HepG2 (cell line): ENCODE results near the gene ATL2. TPM values are rescaled to one million over a fixed set of nuclear protein-coding genes. Genes with fewer than 3 reads are reported as not detected.

Source experiments
- ADNP ChIP-seq: sonication (generic); formaldehyde crosslinking; IDR thresholded peaks from 2 replicates; pipeline ENCODE4 v1.4.0; 2020; ENCODE audit warnings: missing genetic modification reagents
- CSRNP2 ChIP-seq: sonication (generic); formaldehyde crosslinking; conservative IDR thresholded peaks from 2 replicates; pipeline ENCODE4 v1.8.0; 2022; ENCODE audit warnings: low read depth, missing genetic modification reagents
- DMAP1 ChIP-seq: IDR thresholded peaks from 2 replicates; pipeline ENCODE4 v1.6.1; 2016
- GABPA ChIP-seq, 2 experiments: IDR thresholded peaks; 2 replicates each; pipeline ENCODE4 v1.6.1; 2011 to 2016; ENCODE audit warnings: low read depth in 2 of 2, low read length in 1 of 2, missing biosample characterization in 1 of 2, missing genetic modification characterization in 1 of 2
- HNRNPH1 ChIP-seq: fragments of 200-400 bp; formaldehyde crosslinking; optimal IDR thresholded peaks from 2 replicates; pipeline ENCODE3; 2017; ENCODE audit warnings: mild to moderate bottlenecking, low read depth, low read length
- NFATC3 ChIP-seq: sonication (generic); formaldehyde crosslinking; IDR thresholded peaks from 2 replicates; pipeline ENCODE4 v1.5.1; 2020; ENCODE audit warnings: mild to moderate bottlenecking, missing genetic modification reagents
- PCBP1 ChIP-seq: fragments of 200-400 bp; formaldehyde crosslinking; IDR thresholded peaks from 2 replicates; pipeline ENCODE4 v1.6.1; 2017; ENCODE audit warnings: mild to moderate bottlenecking, low read depth, low read length, borderline replicate concordance
- PHF5A ChIP-seq: IDR thresholded peaks from one replicate; pipeline ENCODE4 v1.6.1; 2018; ENCODE audit warnings: low read depth, missing genetic modification reagents; ENCODE audit not compliant: unreplicated experiment
- PITX1 ChIP-seq: sonication (generic); formaldehyde crosslinking; IDR thresholded peaks from 2 replicates; pipeline ENCODE4 v1.5.1; 2020; ENCODE audit warnings: mild to moderate bottlenecking, missing genetic modification reagents
- TAF1 ChIP-seq: sonication (generic); formaldehyde crosslinking; IDR thresholded peaks from 2 replicates; pipeline ENCODE4 v1.4.0; 2020; ENCODE audit warnings: missing genetic modification reagents
- TBX2 ChIP-seq: sonication (generic); formaldehyde crosslinking; IDR thresholded peaks from 2 replicates; pipeline ENCODE4 v1.5.0; 2020; ENCODE audit warnings: missing genetic modification reagents, mild to moderate bottlenecking, borderline replicate concordance
- THYN1 ChIP-seq: sonication (generic); formaldehyde crosslinking; IDR thresholded peaks from 2 replicates; pipeline ENCODE4 v1.8.1; 2023; ENCODE audit warnings: low read depth, mild to moderate bottlenecking, moderate library complexity, missing genetic modification reagents, borderline replicate concordance
- ZFX ChIP-seq: sonication (generic); formaldehyde crosslinking; IDR thresholded peaks from 2 replicates; pipeline ENCODE4 v1.4.0; 2020; ENCODE audit warnings: mild to moderate bottlenecking, low read depth, missing genetic modification reagents, moderate library complexity
- ZNF431 ChIP-seq: sonication (generic); formaldehyde crosslinking; IDR thresholded peaks from 2 replicates; pipeline ENCODE4 v1.9.0; 2022; ENCODE audit warnings: missing genetic modification reagents, low read depth, mild to moderate bottlenecking, borderline replicate concordance
- ZNF441 ChIP-seq: sonication (generic); formaldehyde crosslinking; IDR thresholded peaks from 2 replicates; pipeline ENCODE4 v1.7.0; 2021; ENCODE audit warnings: missing genetic modification reagents, borderline replicate concordance
- ZNF567 ChIP-seq: sonication (generic); formaldehyde crosslinking; IDR thresholded peaks from 2 replicates; pipeline ENCODE4 v1.8.1; 2023; ENCODE audit warnings: mild to moderate bottlenecking, missing genetic modification reagents, borderline replicate concordance
- ZNF619 ChIP-seq: sonication (generic); formaldehyde crosslinking; IDR thresholded peaks from 2 replicates; pipeline ENCODE4 v1.4.0; 2020; ENCODE audit warnings: mild to moderate bottlenecking, missing genetic modification reagents
- polyA plus RNA-seq, 8 experiments: library from polyadenylated mRNA; depleted of rRNA in 3 of 8; stranded (reverse) in 7 of 8; unstranded in 1 of 8; fragments of >200 nt; fragmentation: Illumina TruSeq in 4 of 8; extraction: Trizol in 4 of 8; gene quantifications; 2 replicates each; pipeline versions ENCODE4 v1.2.1 to v1.2.3, GENCODE V29; 2011 to 2016; ENCODE audit warnings: low read depth in 4 of 8, missing spikeins in 1 of 8, mixed read lengths in 1 of 8; ENCODE audit not compliant: insufficient read depth in 1 of 8
- total RNA-seq, 5 experiments: library from RNA; depleted of rRNA; stranded (reverse); fragments of >200 nt; fragmentation: Illumina TruSeq; extraction: Trizol; gene quantifications; 2 replicates each; pipeline ENCODE4 v1.2.3, GENCODE V29; 2016; ENCODE audit warnings: low read depth in 1 of 5
- TF ChIP-seq, protein P1 (sequence below): sonication (generic); formaldehyde crosslinking; IDR thresholded peaks from 2 replicates; pipeline ENCODE4 v1.8.1; 2023; ENCODE audit warnings: mild to moderate bottlenecking, moderate library complexity, missing genetic modification reagents
- TF ChIP-seq, protein P2 (sequence below): sonication (generic); formaldehyde crosslinking; IDR thresholded peaks from 2 replicates; pipeline ENCODE4 v1.8.1; 2022; ENCODE audit warnings: low read depth, mild to moderate bottlenecking, missing genetic modification reagents
- TF ChIP-seq, protein P3 (sequence below): IDR thresholded peaks from 2 replicates; pipeline ENCODE4 v1.6.1; 2016; ENCODE audit warnings: missing compliant biosample characterization, missing genetic modification reagents, borderline replicate concordance
- TF ChIP-seq, protein P4 (sequence below): sonication (generic); formaldehyde crosslinking; IDR thresholded peaks from 2 replicates; pipeline ENCODE4 v1.5.0; 2020; ENCODE audit warnings: missing genetic modification reagents

The ATL2 gene
- total and polyA plus RNA-seq, 2 of the 13 experiments (the other 11 are each of a cell fraction or from before 2014, with no cell fraction given) = 56.5 to 119 TPM

- TF ChIP-seq ZFX (CRISPR knock-in tag) = peak; percentile 89
- TF ChIP-seq ADNP (CRISPR knock-in tag) = no peak; the same call in 1 of the 2 replicates
- TF ChIP-seq TAF1 (CRISPR knock-in tag) = peak; percentile 43; the same call in 1 of the 2 replicates
- no peak for TF ChIP-seq PHF5A
- no peak for TF ChIP-seq HNRNPH1
- no peak for TF ChIP-seq PCBP1
- TF ChIP-seq PITX1 = peak; percentile 77; the same call in 1 of the 2 replicates
- TF ChIP-seq, protein P1, sequence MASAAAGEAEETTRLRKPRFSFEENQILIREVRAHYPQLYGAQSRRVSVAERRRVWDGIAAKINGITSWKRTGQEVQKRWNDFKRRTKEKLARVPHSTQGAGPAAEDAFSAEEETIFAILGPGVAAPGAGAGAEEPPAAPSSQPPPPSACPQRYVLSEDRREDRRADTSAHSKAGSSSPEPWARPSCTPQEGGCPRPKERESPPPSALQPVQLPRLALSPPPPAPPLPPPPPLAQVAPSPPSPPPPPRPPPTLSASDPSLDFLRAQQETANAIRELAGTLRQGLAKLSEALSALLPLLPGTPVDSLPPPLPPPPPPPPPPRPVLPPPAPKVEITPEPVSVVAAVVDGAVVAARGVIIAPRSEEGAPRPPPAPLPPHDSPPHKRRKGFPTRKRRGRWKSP (CRISPR knock-in tag) = no peak
- TF ChIP-seq ZNF441 (CRISPR knock-in tag) = peak; percentile 13; the same call in 1 of the 2 replicates
- TF ChIP-seq ZNF619 (CRISPR knock-in tag) = peak; percentile 63; the same call in 1 of the 2 replicates
- peak; percentile 78; the same call in 1 of the 2 replicates for TF ChIP-seq ZNF567 (CRISPR knock-in tag)
- TF ChIP-seq GABPA (IDR thresholded peaks at IDR 0.05; ENCODE audit: low read depth, low read length) = no peak
- TF ChIP-seq GABPA (CRISPR knock-in tag; IDR thresholded peaks at IDR 0.05; ENCODE audit: low read depth) = no peak
- no peak for TF ChIP-seq THYN1 (CRISPR knock-in tag)
- no peak for TF ChIP-seq NFATC3 (CRISPR knock-in tag)
- TF ChIP-seq ZNF431 (CRISPR knock-in tag) = no peak
- TF ChIP-seq TBX2 = peak; percentile 71
- TF ChIP-seq, protein P2, sequence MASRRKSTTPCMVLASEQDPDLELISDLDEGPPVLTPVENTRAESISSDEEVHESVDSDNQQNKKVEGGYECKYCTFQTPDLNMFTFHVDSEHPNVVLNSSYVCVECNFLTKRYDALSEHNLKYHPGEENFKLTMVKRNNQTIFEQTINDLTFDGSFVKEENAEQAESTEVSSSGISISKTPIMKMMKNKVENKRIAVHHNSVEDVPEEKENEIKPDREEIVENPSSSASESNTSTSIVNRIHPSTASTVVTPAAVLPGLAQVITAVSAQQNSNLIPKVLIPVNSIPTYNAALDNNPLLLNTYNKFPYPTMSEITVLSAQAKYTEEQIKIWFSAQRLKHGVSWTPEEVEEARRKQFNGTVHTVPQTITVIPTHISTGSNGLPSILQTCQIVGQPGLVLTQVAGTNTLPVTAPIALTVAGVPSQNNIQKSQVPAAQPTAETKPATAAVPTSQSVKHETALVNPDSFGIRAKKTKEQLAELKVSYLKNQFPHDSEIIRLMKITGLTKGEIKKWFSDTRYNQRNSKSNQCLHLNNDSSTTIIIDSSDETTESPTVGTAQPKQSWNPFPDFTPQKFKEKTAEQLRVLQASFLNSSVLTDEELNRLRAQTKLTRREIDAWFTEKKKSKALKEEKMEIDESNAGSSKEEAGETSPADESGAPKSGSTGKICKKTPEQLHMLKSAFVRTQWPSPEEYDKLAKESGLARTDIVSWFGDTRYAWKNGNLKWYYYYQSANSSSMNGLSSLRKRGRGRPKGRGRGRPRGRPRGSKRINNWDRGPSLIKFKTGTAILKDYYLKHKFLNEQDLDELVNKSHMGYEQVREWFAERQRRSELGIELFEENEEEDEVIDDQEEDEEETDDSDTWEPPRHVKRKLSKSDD (CRISPR knock-in tag) = no peak; the same call in 1 of the 2 replicates
- no peak for TF ChIP-seq CSRNP2 (CRISPR knock-in tag)
- TF ChIP-seq, protein P3, sequence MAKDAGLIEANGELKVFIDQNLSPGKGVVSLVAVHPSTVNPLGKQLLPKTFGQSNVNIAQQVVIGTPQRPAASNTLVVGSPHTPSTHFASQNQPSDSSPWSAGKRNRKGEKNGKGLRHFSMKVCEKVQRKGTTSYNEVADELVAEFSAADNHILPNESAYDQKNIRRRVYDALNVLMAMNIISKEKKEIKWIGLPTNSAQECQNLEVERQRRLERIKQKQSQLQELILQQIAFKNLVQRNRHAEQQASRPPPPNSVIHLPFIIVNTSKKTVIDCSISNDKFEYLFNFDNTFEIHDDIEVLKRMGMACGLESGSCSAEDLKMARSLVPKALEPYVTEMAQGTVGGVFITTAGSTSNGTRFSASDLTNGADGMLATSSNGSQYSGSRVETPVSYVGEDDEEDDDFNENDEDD = no peak; the same call in 1 of the 2 replicates
- TF ChIP-seq DMAP1 (CRISPR knock-in tag) = peak; percentile 1; the same call in 1 of the 2 replicates
- TF ChIP-seq, protein P4, sequence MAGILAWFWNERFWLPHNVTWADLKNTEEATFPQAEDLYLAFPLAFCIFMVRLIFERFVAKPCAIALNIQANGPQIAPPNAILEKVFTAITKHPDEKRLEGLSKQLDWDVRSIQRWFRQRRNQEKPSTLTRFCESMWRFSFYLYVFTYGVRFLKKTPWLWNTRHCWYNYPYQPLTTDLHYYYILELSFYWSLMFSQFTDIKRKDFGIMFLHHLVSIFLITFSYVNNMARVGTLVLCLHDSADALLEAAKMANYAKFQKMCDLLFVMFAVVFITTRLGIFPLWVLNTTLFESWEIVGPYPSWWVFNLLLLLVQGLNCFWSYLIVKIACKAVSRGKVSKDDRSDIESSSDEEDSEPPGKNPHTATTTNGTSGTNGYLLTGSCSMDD (CRISPR knock-in tag) = no peak
Measured at GRCh38 chr2:38376346-38377049, 575 bp downstream of the ATL2 start (continued).
